Transverse colon (tissue), 3 donors: ENCODE measurements around the gene SUN1.

ENCODE experiments used
- CTCF ChIP-seq, 5 experiments: fragments of 200-600 bp in 3 of 5; fragments of 450-650 bp in 2 of 5; sonication (generic) in 3 of 5; IDR thresholded peaks; 1 replicate in 2 of 5; 2 replicates in 3 of 5; pipeline ENCODE4 v1.5.1; 2016 to 2017; ENCODE audit warnings: antibody characterized with exemption in 5 of 5, inconsistent platforms in 3 of 5, mild to moderate bottlenecking in 2 of 5, moderate library complexity in 1 of 5
- POLR2A ChIP-seq: fragments of 450-650 bp; IDR thresholded peaks from one replicate; pipeline ENCODE4 v1.6.1; 2016; ENCODE audit warnings: antibody characterized with exemption, mild to moderate bottlenecking, moderate library complexity

DNA sequence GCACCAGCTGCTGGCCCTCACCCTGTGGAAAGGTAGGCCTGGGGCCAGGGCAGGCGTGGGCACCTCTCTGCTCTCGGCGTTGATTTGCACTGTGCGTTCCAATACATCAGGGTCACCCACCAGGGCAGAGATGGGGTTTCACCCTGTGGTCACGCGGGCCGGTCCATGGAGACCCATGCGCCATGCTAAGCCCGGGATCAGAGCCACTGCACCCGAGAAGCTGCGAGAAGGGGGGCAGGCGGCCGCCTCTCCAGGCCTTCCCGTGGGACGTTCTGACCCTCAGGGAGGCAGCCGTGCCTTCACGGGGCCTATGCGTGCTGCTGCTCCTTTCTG is 55.2 kb downstream of the SUN1 start:
- TF ChIP-seq CTCF (IDR thresholded peaks at IDR 0.05) (no peak), POLR2A (no peak)
